Hepatocyte (in vitro differentiated cells): Measurements from ENCODE around the gene UQCRH. TPM values are rescaled to one million over a fixed set of nuclear protein-coding genes. Genes with fewer than 3 reads are reported as not detected.

Experiments used
- DNase-seq: peaks from one replicate; pipeline ENCODE4 v3.0.0-alpha.2; 2016; ENCODE audit warnings: low spot score
- H2AFZ ChIP-seq: fragments of 200-600 bp; sonication (generic); 2 replicates; pipeline ENCODE4 v1.6.0; 2016; ENCODE audit warnings: antibody characterized with exemption, mild to moderate bottlenecking
- H3K27ac ChIP-seq: fragments of 200-600 bp; sonication (generic); 2 replicates; pipeline ENCODE4 v1.5.1; 2016; ENCODE audit warnings: mild to moderate bottlenecking
- H3K27me3 ChIP-seq: fragments of 200-600 bp; sonication (generic); 2 replicates; pipeline ENCODE4 v1.6.1; 2016
- H3K36me3 ChIP-seq: fragments of 200-600 bp; sonication (generic); replicated peaks from 2 replicates; pipeline ENCODE4 v1.5.1; 2016; ENCODE audit warnings: low read depth; ENCODE audit not compliant: insufficient read depth
- H3K4me1 ChIP-seq: fragments of 200-600 bp; sonication (generic); 2 replicates; pipeline ENCODE4 v1.5.1; 2016; ENCODE audit warnings: mild to moderate bottlenecking, moderate library complexity; ENCODE audit not compliant: insufficient read depth
- H3K4me2 ChIP-seq: fragments of 200-600 bp; sonication (generic); 2 replicates; pipeline ENCODE4 v1.6.0; 2016
- H3K4me3 ChIP-seq: fragments of 200-600 bp; sonication (generic); 2 replicates; pipeline ENCODE4 v1.5.1; 2016; ENCODE audit warnings: mild to moderate bottlenecking
- H3K79me2 ChIP-seq: fragments of 200-600 bp; sonication (generic); 2 replicates; pipeline ENCODE4 v1.6.0; 2017; ENCODE audit warnings: mild to moderate bottlenecking
- H3K9me2 ChIP-seq: fragments of 200-600 bp; sonication (generic); replicated peaks from 2 replicates; pipeline ENCODE4 v1.6.0; 2017; ENCODE audit warnings: mild to moderate bottlenecking; ENCODE audit not compliant: insufficient read depth
- H3K9me3 ChIP-seq: fragments of 200-600 bp; sonication (generic); 2 replicates; pipeline ENCODE4 v1.5.1; 2016; ENCODE audit warnings: low read depth, mild to moderate bottlenecking
- H4K20me1 ChIP-seq: fragments of 200-600 bp; sonication (generic); 2 replicates; pipeline ENCODE4 v1.6.0; 2016; ENCODE audit warnings: mild to moderate bottlenecking; ENCODE audit not compliant: insufficient read depth, poor library complexity, severe bottlenecking
- EZH2 ChIP-seq: fragments of 200-600 bp; sonication (generic); IDR thresholded peaks from 2 replicates; pipeline ENCODE4 v1.6.1; 2016; ENCODE audit warnings: antibody characterized with exemption, mild to moderate bottlenecking, borderline replicate concordance
- EZH2phosphoT487 ChIP-seq: fragments of 200-600 bp; sonication (generic); IDR thresholded peaks from one replicate; pipeline ENCODE4 v1.6.1; 2018; ENCODE audit warnings: antibody characterized with exemption, mild to moderate bottlenecking, low read depth, moderate library complexity; ENCODE audit not compliant: unreplicated experiment, severe bottlenecking
- WGBS: methylation state at CpG from one replicate; pipeline ENCODE4 v1.1.6; 2016; ENCODE audit warnings: low lambda C conversion rate; ENCODE audit errors: missing lambda C conversion rate; 5-methylcytosine and 5-hydroxymethylcytosine counted together
- polyA plus RNA-seq: library from polyadenylated mRNA; unstranded; fragments of >200 nt; fragmentation: Nextera tagmentation; extraction: Ambion mirVana; gene quantifications from 2 replicates; pipeline ENCODE4 v1.2.1, GENCODE V29; 2016
- total RNA-seq: library from RNA; depleted of rRNA; stranded (reverse); fragments of >200 nt; gene quantifications from 2 replicates; pipeline ENCODE4 v1.2.3, GENCODE V29; 2014
- TF ChIP-seq, protein P1 (sequence below): fragments of 200-600 bp; sonication (generic); IDR thresholded peaks from 2 replicates; pipeline ENCODE4 v1.5.1; 2016; ENCODE audit warnings: antibody characterized with exemption, mild to moderate bottlenecking; ENCODE audit not compliant: poor library complexity

UQCRH gene
- total and polyA plus RNA-seq, 2 experiments from 2014 or later, result 269 to 429 TPM

DNA sequence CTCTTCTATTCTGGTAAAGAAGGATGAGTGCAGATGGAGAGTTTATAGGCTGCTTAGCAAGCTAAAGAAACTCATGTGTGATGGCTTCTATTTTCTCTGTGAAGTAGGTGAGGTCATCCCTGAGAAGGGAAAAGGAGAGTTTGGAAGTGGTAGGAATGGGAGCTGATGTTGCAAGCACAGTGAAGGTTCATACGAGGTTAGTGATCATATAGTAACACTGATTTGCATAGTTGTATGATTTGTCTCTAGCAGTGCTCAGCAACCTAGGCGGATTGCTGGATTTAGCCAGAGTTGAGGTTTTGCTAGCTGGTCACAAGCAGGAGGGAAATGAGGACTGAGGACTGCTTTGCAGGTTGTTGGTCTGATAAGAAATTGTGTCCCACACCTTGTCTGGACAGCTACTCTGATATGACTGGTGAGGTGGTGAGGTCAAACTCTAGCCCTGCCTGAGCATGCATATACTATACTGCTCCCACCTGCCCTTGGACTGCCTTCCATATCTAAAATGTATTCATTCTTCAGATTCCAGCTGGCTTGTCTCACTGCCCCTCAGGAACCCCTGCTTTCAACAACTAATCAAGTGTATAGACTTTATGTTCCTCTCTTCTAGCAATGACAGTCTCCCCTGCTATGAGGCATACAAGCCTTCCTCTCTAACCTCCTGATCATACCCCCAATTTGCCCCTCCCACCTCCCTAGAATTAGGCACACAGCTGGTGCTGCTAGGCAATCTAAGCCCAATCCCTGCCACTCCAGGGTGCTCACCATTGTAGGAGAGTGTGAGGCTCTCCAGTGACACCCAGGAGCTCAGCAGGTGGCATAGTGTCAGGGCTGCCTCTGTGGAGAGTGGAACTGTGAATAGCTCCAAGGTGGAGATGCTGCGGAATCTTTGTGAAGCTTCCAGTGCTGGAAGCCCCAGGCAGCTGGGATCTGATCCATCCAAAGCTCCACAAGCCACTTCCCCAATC is 18.6 kb upstream of the UQCRH start:
- 98% methylated on average over 3 of the region's 3 CpGs for WGBS
- Histone ChIP-seq H3K27me3 (no peaks in the 10 kb centered on the region), H3K9me3 (no peaks in the 10 kb centered on the region), H3K27ac (no peak overlapping the region), H4K20me1 (peaks cover 10% of the 10 kb centered on the region), H3K4me1 (no peaks in the 10 kb centered on the region), H3K4me3 (no peak overlapping the region), H3K36me3 (no peaks in the 10 kb centered on the region), H3K4me2 (no peak overlapping the region), H3K79me2 (peaks cover 5% of the 10 kb centered on the region), H2AFZ (no peak overlapping the region), H3K9me2 (no peaks in the 10 kb centered on the region)
- DNase-seq, result peak; percentile 26
- TF ChIP-seq EZH2phosphoT487 (no peak), EZH2 (no peak)
- TF ChIP-seq, protein P1, sequence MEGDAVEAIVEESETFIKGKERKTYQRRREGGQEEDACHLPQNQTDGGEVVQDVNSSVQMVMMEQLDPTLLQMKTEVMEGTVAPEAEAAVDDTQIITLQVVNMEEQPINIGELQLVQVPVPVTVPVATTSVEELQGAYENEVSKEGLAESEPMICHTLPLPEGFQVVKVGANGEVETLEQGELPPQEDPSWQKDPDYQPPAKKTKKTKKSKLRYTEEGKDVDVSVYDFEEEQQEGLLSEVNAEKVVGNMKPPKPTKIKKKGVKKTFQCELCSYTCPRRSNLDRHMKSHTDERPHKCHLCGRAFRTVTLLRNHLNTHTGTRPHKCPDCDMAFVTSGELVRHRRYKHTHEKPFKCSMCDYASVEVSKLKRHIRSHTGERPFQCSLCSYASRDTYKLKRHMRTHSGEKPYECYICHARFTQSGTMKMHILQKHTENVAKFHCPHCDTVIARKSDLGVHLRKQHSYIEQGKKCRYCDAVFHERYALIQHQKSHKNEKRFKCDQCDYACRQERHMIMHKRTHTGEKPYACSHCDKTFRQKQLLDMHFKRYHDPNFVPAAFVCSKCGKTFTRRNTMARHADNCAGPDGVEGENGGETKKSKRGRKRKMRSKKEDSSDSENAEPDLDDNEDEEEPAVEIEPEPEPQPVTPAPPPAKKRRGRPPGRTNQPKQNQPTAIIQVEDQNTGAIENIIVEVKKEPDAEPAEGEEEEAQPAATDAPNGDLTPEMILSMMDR, result no peak

DNA sequence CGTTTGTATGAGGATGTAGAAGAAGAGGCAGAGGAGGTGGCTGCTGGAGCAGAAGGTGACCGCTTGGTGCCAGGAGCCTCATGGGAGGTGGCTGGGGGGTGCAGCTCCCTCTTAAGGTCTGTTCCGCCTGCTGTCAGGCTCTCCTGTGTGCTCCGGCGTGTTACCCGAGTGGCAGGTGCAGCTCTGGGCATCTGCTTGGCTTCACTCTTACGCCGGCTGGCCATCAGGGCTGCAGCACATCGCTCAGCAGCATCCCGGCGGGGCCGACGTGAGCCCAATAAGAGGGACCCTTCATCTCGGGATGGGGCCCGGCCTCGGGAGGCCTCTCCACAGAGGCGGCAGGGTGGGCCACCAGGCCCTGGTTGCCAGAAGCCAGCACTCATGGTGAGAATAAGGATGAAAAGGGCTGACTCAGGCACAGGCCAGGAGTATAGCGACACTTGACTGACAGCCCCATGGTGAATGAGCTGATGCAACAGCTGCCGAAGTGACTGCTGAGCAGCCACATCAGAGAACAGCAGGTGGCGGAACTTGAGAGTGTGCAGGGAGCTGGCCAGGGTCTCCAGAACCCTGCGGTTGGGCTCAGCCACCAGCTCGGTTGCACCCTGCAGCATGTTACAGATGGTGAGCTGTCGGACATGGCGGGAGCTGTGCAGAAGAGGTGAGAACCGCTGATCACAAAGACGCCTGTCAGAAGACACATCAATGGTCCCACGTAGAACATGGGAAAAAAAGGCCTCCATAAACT is 17.6 kb upstream of the UQCRH start:
- peaks cover 10% of the 10 kb centered on the region for H4K20me1 ChIP-seq
- 92% methylated on average over 27 of the region's 27 CpGs for WGBS
- H3K4me3 ChIP-seq, result no peak overlapping the region
- no peak overlapping the region for H2AFZ ChIP-seq
- peak; percentile 10 for DNase-seq
- H3K9me2 ChIP-seq, result no peaks in the 10 kb centered on the region
- H3K79me2 ChIP-seq, result peaks cover 5% of the 10 kb centered on the region
- H3K27me3 ChIP-seq, result no peaks in the 10 kb centered on the region
- H3K4me2 ChIP-seq, result no peak overlapping the region
- H3K9me3 ChIP-seq, result no peaks in the 10 kb centered on the region
- no peaks in the 10 kb centered on the region for H3K36me3 ChIP-seq
- TF ChIP-seq EZH2phosphoT487 (no peak), EZH2 (no peak)
- TF ChIP-seq, protein P1, result no peak
- H3K4me1 ChIP-seq, result no peaks in the 10 kb centered on the region
- H3K27ac ChIP-seq, result no peak overlapping the region

DNA sequence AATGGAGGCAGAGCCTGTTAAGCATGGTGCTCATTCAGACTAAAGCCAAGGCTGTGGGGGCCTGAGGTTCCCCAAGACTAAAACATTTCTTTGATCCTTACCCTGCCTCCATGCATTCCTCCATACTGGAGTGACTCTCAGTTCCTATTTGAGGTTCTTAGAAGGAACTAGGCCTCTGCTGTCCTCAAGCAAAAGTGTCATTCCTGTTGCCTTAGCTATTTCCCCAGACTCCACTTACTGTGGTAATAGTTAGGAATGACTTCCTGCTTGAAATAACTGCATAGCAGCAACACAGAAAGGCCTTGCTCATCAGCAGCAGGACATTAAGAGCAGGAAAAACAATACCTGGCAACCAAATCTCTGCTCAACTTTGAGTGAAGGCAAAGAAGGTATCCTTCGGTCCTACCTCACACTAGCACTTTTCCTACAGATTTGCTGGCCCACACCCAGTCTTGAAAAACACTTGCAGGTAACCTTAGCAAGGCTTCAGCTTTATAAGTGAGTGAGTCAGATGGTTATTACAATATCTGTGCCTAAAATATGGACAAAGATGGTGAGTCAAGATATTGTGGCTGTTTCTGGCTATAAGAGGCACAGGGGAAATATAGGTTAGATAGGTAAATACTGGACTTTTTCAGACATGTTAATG is 14.9 kb upstream of the UQCRH start:
- H3K27me3 ChIP-seq, result no peaks in the 10 kb centered on the region
- H3K4me2 ChIP-seq, result no peak overlapping the region
- H3K9me3 ChIP-seq, result no peaks in the 10 kb centered on the region
- peak overlapping the region; percentile 29 for H3K27ac ChIP-seq
- H3K4me3 ChIP-seq, result no peak overlapping the region
- peaks cover 10% of the 10 kb centered on the region for H4K20me1 ChIP-seq
- peaks cover 13% of the 10 kb centered on the region for H3K79me2 ChIP-seq
- H3K4me1 ChIP-seq, result no peaks in the 10 kb centered on the region
- 91% methylated on average over 1 of the region's 1 CpG for WGBS
- H3K36me3 ChIP-seq, result no peaks in the 10 kb centered on the region
- no peak overlapping the region for H2AFZ ChIP-seq
- H3K9me2 ChIP-seq, result no peaks in the 10 kb centered on the region
- TF ChIP-seq EZH2 (no peak), EZH2phosphoT487 (no peak)
- TF ChIP-seq, protein P1, result no peak
- no peak for DNase-seq
